ENCODE data around the gene FPR3.
"Not testable (repeated sequence)": the region's sequence is repeated elsewhere in the genome, so short reads cannot be mapped to it uniquely, and the experiment has no call there.

The FPR3 gene

GRCh38 chr19:51784109-51784785, 10.7 kb upstream of the FPR3 start:
- no peak for DNase-seq

GRCh38 chr19:51784922-51785690, 9.9 kb upstream of the FPR3 start:
- no peak for DNase-seq

GRCh38 chr19:51786646-51787494, 8.1 kb upstream of the FPR3 start:
- no peak for DNase-seq

GRCh38 chr19:51788029-51788428, 6.9 kb upstream of the FPR3 start:
- no peak for DNase-seq

GRCh38 chr19:51789061-51789795, 5.7 kb upstream of the FPR3 start:
- DNase-seq, result no peak

- no peak for DNase-seq
Observed at GRCh38 chr19:51792932-51793331, 2.0 kb upstream of the FPR3 start.

GRCh38 chr19:51793994-51794393, 963 bp upstream of the FPR3 start:
- DNase-seq, result no peak

- no peak for DNase-seq
Observed at GRCh38 chr19:51796195-51796679, 1.3 kb downstream of the FPR3 start.

- no peak for DNase-seq
Observed at GRCh38 chr19:51797480-51797879, 2.5 kb downstream of the FPR3 start.

GRCh38 chr19:51798062-51798461, 3.1 kb downstream of the FPR3 start:
- no peak for DNase-seq

GRCh38 chr19:51799034-51799773, 4.2 kb downstream of the FPR3 start:
- no peak for DNase-seq

GRCh38 chr19:51799774-51800472, 5.0 kb downstream of the FPR3 start:
- DNase-seq, result no peak

GRCh38 chr19:51800473-51801244, 5.7 kb downstream of the FPR3 start:
- no peak for DNase-seq

GRCh38 chr19:51802775-51803174, 7.8 kb downstream of the FPR3 start:
- no peak for DNase-seq

- no peak for DNase-seq
Observed at GRCh38 chr19:51803519-51803918, 8.6 kb downstream of the FPR3 start.

- DNase-seq, result no peak
Observed at GRCh38 chr19:51803967-51804366, 9.0 kb downstream of the FPR3 start.

- DNase-seq, result not testable (repeated sequence)
Observed at GRCh38 chr19:51804789-51805188, 9.8 kb downstream of the FPR3 start.

- not testable (repeated sequence) for DNase-seq
Observed at GRCh38 chr19:51805396-51805795, 10.4 kb downstream of the FPR3 start.

- DNase-seq, result not testable (repeated sequence)
Observed at GRCh38 chr19:51806571-51806970, 11.6 kb downstream of the FPR3 start.

- no peak for DNase-seq
Observed at GRCh38 chr19:51807111-51807701, 12.2 kb downstream of the FPR3 start.
